Endothelial cell of umbilical vein (primary cell): Measurements from ENCODE around the gene LRP1. TPM values are rescaled to one million over a fixed set of nuclear protein-coding genes. Genes with fewer than 3 reads are reported as not detected.

ENCODE experiments used
- BruUV-seq: library from RNA; stranded (reverse); fragments of 400-500 nt; replicated peaks from 2 replicates; lab custom pipeline; 2021; lab: Mats Ljungman, UMichigan
- CTCF ChIA-PET: fragments of 300-600, 350-600 bp; sonication (Branson Sonifier 250); formaldehyde crosslinking; loops from one replicate; lab custom pipeline; 2021; ENCODE audit warnings: antibody characterized with exemption, inconsistent platforms; lab: Charles Lee
- POLR2A ChIA-PET: fragments of 300-600, 350-600 bp; sonication (Branson Sonifier 250); formaldehyde crosslinking; loops from one replicate; lab custom pipeline; 2021; ENCODE audit warnings: antibody characterized with exemption, inconsistent platforms; lab: Charles Lee
- DNase-seq: peaks from one replicate; pipeline ENCODE4 v3.0.0-alpha.2; 2011; ENCODE audit warnings: low read depth, low spot score
- FAIRE-seq: peaks from 2 replicates; lab custom pipeline; 2011; peaks lifted over from hg19 to GRCh38; lab: Jason Lieb, UNC
- H2AFZ ChIP-seq: 2 replicates; pipeline ENCODE4 v1.6.0; 2012; ENCODE audit warnings: low read depth, low read length, control low read depth, inconsistent platforms
- H3K27ac ChIP-seq: 2 replicates; pipeline ENCODE4 v1.5.1; 2011; ENCODE audit warnings: low read depth, mild to moderate bottlenecking, control low read depth, low read length, moderate library complexity; ENCODE audit not compliant: insufficient read depth
- H3K27me3 ChIP-seq, 2 experiments: 2 replicates each; pipeline versions ENCODE4 v1.6.0 to v1.6.1; 2011; ENCODE audit warnings: low read length in 2 of 2, mixed read lengths in 1 of 2; ENCODE audit not compliant: control insufficient read depth in 2 of 2, insufficient read depth in 2 of 2
- H3K36me3 ChIP-seq, 2 experiments: 2 replicates in 1 of 2; 3 replicates in 1 of 2; pipeline ENCODE4 v1.5.1; 2011; ENCODE audit warnings: low read length in 2 of 2, mild to moderate bottlenecking in 1 of 2, moderate library complexity in 1 of 2; ENCODE audit not compliant: control insufficient read depth in 2 of 2, insufficient read depth in 2 of 2; ENCODE audit errors: extremely low read depth in 1 of 2
- H3K4me1 ChIP-seq: 3 replicates; pipeline ENCODE4 v1.5.1; 2011; ENCODE audit warnings: mild to moderate bottlenecking, low read length; ENCODE audit not compliant: control insufficient read depth, insufficient read depth; ENCODE audit errors: extremely low read depth
- H3K4me2 ChIP-seq: 2 replicates; pipeline ENCODE4 v1.6.1; 2011; ENCODE audit warnings: low read length, control low read depth, mixed read lengths; ENCODE audit not compliant: insufficient read depth
- H3K4me3 ChIP-seq, 3 experiments: fragments of 200-600 bp in 1 of 3; sonication (generic), shearing (Covaris generic) in 1 of 3; replicated peaks in 1 of 3; 2 replicates each; pipeline ENCODE4 v1.5.1; 2011 to 2016; ENCODE audit warnings: control low read depth in 3 of 3, low read length in 3 of 3, mild to moderate bottlenecking in 2 of 3, inconsistent platforms in 1 of 3, low read depth in 1 of 3, moderate library complexity in 1 of 3; ENCODE audit not compliant: insufficient read depth in 1 of 3
- H3K79me2 ChIP-seq: 2 replicates; pipeline ENCODE4 v1.6.0; 2012; ENCODE audit warnings: low read length, inconsistent platforms; ENCODE audit not compliant: control insufficient read depth, insufficient read depth
- H3K9ac ChIP-seq: replicated peaks from 2 replicates; pipeline ENCODE3; 2011; ENCODE audit warnings: low read length, control low read depth; ENCODE audit not compliant: insufficient read depth; ENCODE audit errors: extremely low read depth
- H3K9me1 ChIP-seq: replicated peaks from 3 replicates; pipeline ENCODE4 v1.6.0; 2011; ENCODE audit warnings: mild to moderate bottlenecking, low read length; ENCODE audit not compliant: control insufficient read depth, insufficient read depth; ENCODE audit errors: extremely low read depth
- H3K9me3 ChIP-seq: replicated peaks from 2 replicates; pipeline ENCODE4 v1.5.1; 2012; ENCODE audit warnings: low read length, inconsistent platforms; ENCODE audit not compliant: control insufficient read depth, insufficient read depth
- H4K20me1 ChIP-seq: replicated peaks from 2 replicates; pipeline ENCODE3; 2011; ENCODE audit warnings: mild to moderate bottlenecking, low read length; ENCODE audit not compliant: control insufficient read depth, insufficient read depth; ENCODE audit errors: extremely low read depth
- EZH2 ChIP-seq: IDR thresholded peaks from 2 replicates; pipeline ENCODE4 v1.6.1; 2012; ENCODE audit warnings: borderline replicate concordance, low read depth, mild to moderate bottlenecking, moderate library complexity, low read length, inconsistent platforms; ENCODE audit not compliant: severe bottlenecking
- FOS ChIP-seq: IDR thresholded peaks from 2 replicates; pipeline ENCODE4 v1.6.1; 2011; ENCODE audit warnings: mild to moderate bottlenecking, low read length, moderate library complexity, borderline replicate concordance; ENCODE audit not compliant: insufficient read depth
- GATA2 ChIP-seq: IDR thresholded peaks from 2 replicates; pipeline ENCODE4 v1.7.0; 2011; ENCODE audit warnings: low read depth, mild to moderate bottlenecking, moderate library complexity, mixed read lengths, low read length; ENCODE audit not compliant: insufficient read length, insufficient read depth
- JUN ChIP-seq: IDR thresholded peaks from 2 replicates; pipeline ENCODE4 v1.6.1; 2011; ENCODE audit warnings: borderline replicate concordance, low read depth; ENCODE audit not compliant: insufficient read length, insufficient read depth
- MYC ChIP-seq: IDR thresholded peaks from one replicate; pipeline ENCODE4 v1.6.1; 2011; ENCODE audit warnings: mild to moderate bottlenecking, low read depth, low read length
- POLR2A ChIP-seq: IDR thresholded peaks from 2 replicates; pipeline ENCODE4 v1.6.1; 2012; ENCODE audit warnings: low read depth, mild to moderate bottlenecking, control low read depth, low read length
- POLR2AphosphoS5 ChIP-seq: IDR thresholded peaks from 2 replicates; pipeline ENCODE4 v1.6.1; 2012; ENCODE audit warnings: low read depth, mild to moderate bottlenecking, control low read depth, low read length, moderate library complexity; ENCODE audit not compliant: insufficient read depth
- dilution Hi-C: fragments of 300-500 bp; cut with MboI; formaldehyde crosslinking; loops from one replicate; pipeline ENCODE4 v1.15.0; 2019; ENCODE audit warnings: low sequenced_read_pairs; ENCODE audit not compliant: extremely low pct_ligation_motif_present
- intact Hi-C: fragments of 100-400 bp; cut with micrococcal nuclease; formaldehyde crosslinking; loops from one replicate; pipeline ENCODE4 v1.10.0; 2022
- polyA plus RNA-seq, 4 experiments: library from polyadenylated mRNA; depleted of rRNA in 3 of 4; stranded (reverse) in 3 of 4; unstranded in 1 of 4; fragments of >200 nt; gene quantifications; 2 replicates each; pipeline versions ENCODE4 v1.2.1 to v1.2.3, GENCODE V29; 2011 to 2012; ENCODE audit warnings: missing spikeins in 1 of 4
- total RNA-seq: library from RNA; stranded (reverse); gene quantifications from 2 replicates; pipeline ENCODE4 v1.2.3, GENCODE V29; 2021
- TF ChIP-seq, protein P1 (sequence below), 2 donors: IDR thresholded peaks; 1 replicate in 1 of 2; 2 replicates in 1 of 2; pipeline ENCODE4 v1.5.1; 2011; ENCODE audit warnings: low read length in 2 of 2, mild to moderate bottlenecking in 2 of 2, moderate library complexity in 2 of 2, control low read depth in 1 of 2, inconsistent platforms in 1 of 2, low read depth in 1 of 2; ENCODE audit not compliant: insufficient read depth in 1 of 2; ENCODE audit errors: extremely low read depth in 1 of 2
- TF ChIP-seq, protein P2 (sequence below): IDR thresholded peaks from 2 replicates; pipeline ENCODE4 v1.6.1; 2011; ENCODE audit not compliant: insufficient read depth, insufficient read length

The LRP1 gene
- total and polyA plus RNA-seq, 2 donors (not counting 3 experiments of a cell fraction or from before 2014, with no cell fraction given): 1.6 to 4.6 TPM

DNA sequence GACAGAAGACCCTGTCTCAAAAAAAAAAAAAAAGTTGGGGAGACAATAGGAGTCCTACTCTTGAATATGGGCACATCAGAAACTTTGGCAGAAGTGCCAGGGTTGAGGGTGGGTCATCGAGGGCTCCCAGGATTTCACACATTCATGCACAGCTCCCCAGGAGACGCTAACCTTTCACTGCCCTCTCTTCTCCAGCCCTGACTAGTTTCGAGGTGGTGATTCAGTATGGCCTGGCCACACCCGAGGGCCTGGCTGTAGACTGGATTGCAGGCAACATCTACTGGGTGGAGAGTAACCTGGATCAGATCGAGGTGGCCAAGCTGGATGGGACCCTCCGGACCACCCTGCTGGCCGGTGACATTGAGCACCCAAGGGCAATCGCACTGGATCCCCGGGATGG, 48.6 kb downstream of the LRP1 start:
- POLR2A ChIA-PET: no interaction called here
- dilution Hi-C loops (no loop called here), intact Hi-C loops (no loop called here)
- FAIRE-seq: no peak
- H3K27me3 ChIP-seq: peaks cover 2 to 5% of the 10 kb centered on the region in 2 experiments
- CTCF ChIA-PET: interaction anchor here (1.1 to 13.0 kb wide), 5 partner anchors 16 to 108 kb away, joined by 3 to 429 read pairs (median 30); partner anchors contain the start of genes LRP1 and STAT6
- no peak overlapping the region for H3K9ac ChIP-seq
- TF ChIP-seq POLR2A (no peak), POLR2AphosphoS5 (no peak), EZH2 (no peak), JUN (no peak), FOS (no peak), MYC (no peak), GATA2 (no peak)
- TF ChIP-seq, protein P1, sequence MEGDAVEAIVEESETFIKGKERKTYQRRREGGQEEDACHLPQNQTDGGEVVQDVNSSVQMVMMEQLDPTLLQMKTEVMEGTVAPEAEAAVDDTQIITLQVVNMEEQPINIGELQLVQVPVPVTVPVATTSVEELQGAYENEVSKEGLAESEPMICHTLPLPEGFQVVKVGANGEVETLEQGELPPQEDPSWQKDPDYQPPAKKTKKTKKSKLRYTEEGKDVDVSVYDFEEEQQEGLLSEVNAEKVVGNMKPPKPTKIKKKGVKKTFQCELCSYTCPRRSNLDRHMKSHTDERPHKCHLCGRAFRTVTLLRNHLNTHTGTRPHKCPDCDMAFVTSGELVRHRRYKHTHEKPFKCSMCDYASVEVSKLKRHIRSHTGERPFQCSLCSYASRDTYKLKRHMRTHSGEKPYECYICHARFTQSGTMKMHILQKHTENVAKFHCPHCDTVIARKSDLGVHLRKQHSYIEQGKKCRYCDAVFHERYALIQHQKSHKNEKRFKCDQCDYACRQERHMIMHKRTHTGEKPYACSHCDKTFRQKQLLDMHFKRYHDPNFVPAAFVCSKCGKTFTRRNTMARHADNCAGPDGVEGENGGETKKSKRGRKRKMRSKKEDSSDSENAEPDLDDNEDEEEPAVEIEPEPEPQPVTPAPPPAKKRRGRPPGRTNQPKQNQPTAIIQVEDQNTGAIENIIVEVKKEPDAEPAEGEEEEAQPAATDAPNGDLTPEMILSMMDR (IDR thresholded peaks at IDR 0.05; ENCODE audit: extremely low read depth in 1 of 2, insufficient read depth in 1 of 2, low read depth in 1 of 2, low read length in 2 of 2): no peak
- TF ChIP-seq, protein P2, sequence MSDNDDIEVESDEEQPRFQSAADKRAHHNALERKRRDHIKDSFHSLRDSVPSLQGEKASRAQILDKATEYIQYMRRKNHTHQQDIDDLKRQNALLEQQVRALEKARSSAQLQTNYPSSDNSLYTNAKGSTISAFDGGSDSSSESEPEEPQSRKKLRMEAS: no peak
- no peak for DNase-seq
- H3K27ac ChIP-seq: no peak overlapping the region
- no peak overlapping the region for H3K4me3 ChIP-seq
- no peaks in the 10 kb centered on the region for H3K36me3 ChIP-seq
- no peaks in the 10 kb centered on the region for H3K9me3 ChIP-seq
- H2AFZ ChIP-seq: no peak overlapping the region
- no peaks in the 10 kb centered on the region for H3K79me2 ChIP-seq
- H3K4me1 ChIP-seq: no peaks in the 10 kb centered on the region
- no peak overlapping the region for H3K4me2 ChIP-seq
- BruUV-seq: no TSS peak
- H3K9me1 ChIP-seq: no peaks in the 10 kb centered on the region
- H4K20me1 ChIP-seq: no peaks in the 10 kb centered on the region
